Hepatocyte (in vitro differentiated cells): ENCODE results near the gene CTCFL. TPM values are rescaled to one million over a fixed set of nuclear protein-coding genes. Genes with fewer than 3 reads are reported as not detected.

ENCODE experiments used
- DNase-seq: peaks from one replicate; pipeline ENCODE4 v3.0.0-alpha.2; 2016; ENCODE audit warnings: low spot score
- H2AFZ ChIP-seq: fragments of 200-600 bp; sonication (generic); 2 replicates; pipeline ENCODE4 v1.6.0; 2016; ENCODE audit warnings: antibody characterized with exemption, mild to moderate bottlenecking
- H3K27ac ChIP-seq: fragments of 200-600 bp; sonication (generic); 2 replicates; pipeline ENCODE4 v1.5.1; 2016; ENCODE audit warnings: mild to moderate bottlenecking
- H3K27me3 ChIP-seq: fragments of 200-600 bp; sonication (generic); 2 replicates; pipeline ENCODE4 v1.6.1; 2016
- H3K36me3 ChIP-seq: fragments of 200-600 bp; sonication (generic); replicated peaks from 2 replicates; pipeline ENCODE4 v1.5.1; 2016; ENCODE audit warnings: low read depth; ENCODE audit not compliant: insufficient read depth
- H3K4me1 ChIP-seq: fragments of 200-600 bp; sonication (generic); 2 replicates; pipeline ENCODE4 v1.5.1; 2016; ENCODE audit warnings: mild to moderate bottlenecking, moderate library complexity; ENCODE audit not compliant: insufficient read depth
- H3K4me2 ChIP-seq: fragments of 200-600 bp; sonication (generic); 2 replicates; pipeline ENCODE4 v1.6.0; 2016
- H3K4me3 ChIP-seq: fragments of 200-600 bp; sonication (generic); 2 replicates; pipeline ENCODE4 v1.5.1; 2016; ENCODE audit warnings: mild to moderate bottlenecking
- H3K79me2 ChIP-seq: fragments of 200-600 bp; sonication (generic); 2 replicates; pipeline ENCODE4 v1.6.0; 2017; ENCODE audit warnings: mild to moderate bottlenecking
- H3K9me2 ChIP-seq: fragments of 200-600 bp; sonication (generic); replicated peaks from 2 replicates; pipeline ENCODE4 v1.6.0; 2017; ENCODE audit warnings: mild to moderate bottlenecking; ENCODE audit not compliant: insufficient read depth
- H3K9me3 ChIP-seq: fragments of 200-600 bp; sonication (generic); 2 replicates; pipeline ENCODE4 v1.5.1; 2016; ENCODE audit warnings: low read depth, mild to moderate bottlenecking
- H4K20me1 ChIP-seq: fragments of 200-600 bp; sonication (generic); 2 replicates; pipeline ENCODE4 v1.6.0; 2016; ENCODE audit warnings: mild to moderate bottlenecking; ENCODE audit not compliant: insufficient read depth, poor library complexity, severe bottlenecking
- EZH2 ChIP-seq: fragments of 200-600 bp; sonication (generic); IDR thresholded peaks from 2 replicates; pipeline ENCODE4 v1.6.1; 2016; ENCODE audit warnings: antibody characterized with exemption, mild to moderate bottlenecking, borderline replicate concordance
- EZH2phosphoT487 ChIP-seq: fragments of 200-600 bp; sonication (generic); IDR thresholded peaks from one replicate; pipeline ENCODE4 v1.6.1; 2018; ENCODE audit warnings: antibody characterized with exemption, mild to moderate bottlenecking, low read depth, moderate library complexity; ENCODE audit not compliant: unreplicated experiment, severe bottlenecking
- WGBS: methylation state at CpG from one replicate; pipeline ENCODE4 v1.1.6; 2016; ENCODE audit warnings: low lambda C conversion rate; ENCODE audit errors: missing lambda C conversion rate; 5-methylcytosine and 5-hydroxymethylcytosine counted together
- polyA plus RNA-seq: library from polyadenylated mRNA; unstranded; fragments of >200 nt; fragmentation: Nextera tagmentation; extraction: Ambion mirVana; gene quantifications from 2 replicates; pipeline ENCODE4 v1.2.1, GENCODE V29; 2016
- total RNA-seq: library from RNA; depleted of rRNA; stranded (reverse); fragments of >200 nt; gene quantifications from 2 replicates; pipeline ENCODE4 v1.2.3, GENCODE V29; 2014
- TF ChIP-seq, protein P1 (sequence below): fragments of 200-600 bp; sonication (generic); IDR thresholded peaks from 2 replicates; pipeline ENCODE4 v1.5.1; 2016; ENCODE audit warnings: antibody characterized with exemption, mild to moderate bottlenecking; ENCODE audit not compliant: poor library complexity

CTCFL gene
- total and polyA plus RNA-seq, 2 experiments from 2014 or later, result not detected

- DNase-seq, result no peak
- no peaks in the 10 kb centered on the region for H4K20me1 ChIP-seq
- H3K36me3 ChIP-seq, result no peaks in the 10 kb centered on the region
- H3K4me3 ChIP-seq, result no peak overlapping the region
- no peaks in the 10 kb centered on the region for H3K79me2 ChIP-seq
- TF ChIP-seq EZH2phosphoT487, result no peak
- no peak for TF ChIP-seq EZH2
- TF ChIP-seq, protein P1, sequence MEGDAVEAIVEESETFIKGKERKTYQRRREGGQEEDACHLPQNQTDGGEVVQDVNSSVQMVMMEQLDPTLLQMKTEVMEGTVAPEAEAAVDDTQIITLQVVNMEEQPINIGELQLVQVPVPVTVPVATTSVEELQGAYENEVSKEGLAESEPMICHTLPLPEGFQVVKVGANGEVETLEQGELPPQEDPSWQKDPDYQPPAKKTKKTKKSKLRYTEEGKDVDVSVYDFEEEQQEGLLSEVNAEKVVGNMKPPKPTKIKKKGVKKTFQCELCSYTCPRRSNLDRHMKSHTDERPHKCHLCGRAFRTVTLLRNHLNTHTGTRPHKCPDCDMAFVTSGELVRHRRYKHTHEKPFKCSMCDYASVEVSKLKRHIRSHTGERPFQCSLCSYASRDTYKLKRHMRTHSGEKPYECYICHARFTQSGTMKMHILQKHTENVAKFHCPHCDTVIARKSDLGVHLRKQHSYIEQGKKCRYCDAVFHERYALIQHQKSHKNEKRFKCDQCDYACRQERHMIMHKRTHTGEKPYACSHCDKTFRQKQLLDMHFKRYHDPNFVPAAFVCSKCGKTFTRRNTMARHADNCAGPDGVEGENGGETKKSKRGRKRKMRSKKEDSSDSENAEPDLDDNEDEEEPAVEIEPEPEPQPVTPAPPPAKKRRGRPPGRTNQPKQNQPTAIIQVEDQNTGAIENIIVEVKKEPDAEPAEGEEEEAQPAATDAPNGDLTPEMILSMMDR, result no peak
- no peaks in the 10 kb centered on the region for H3K4me1 ChIP-seq
- H3K27me3 ChIP-seq, result peaks cover 2% of the 10 kb centered on the region
- H3K9me3 ChIP-seq, result no peaks in the 10 kb centered on the region
- H2AFZ ChIP-seq, result no peak overlapping the region
- H3K27ac ChIP-seq, result no peak overlapping the region
- H3K9me2 ChIP-seq, result no peaks in the 10 kb centered on the region
- no peak overlapping the region for H3K4me2 ChIP-seq
- WGBS, result 93% methylated on average over 21 of the region's 21 CpGs
Observed at GRCh38 chr20:57451795-57452661, 72.9 kb downstream of the CTCFL start.

DNA sequence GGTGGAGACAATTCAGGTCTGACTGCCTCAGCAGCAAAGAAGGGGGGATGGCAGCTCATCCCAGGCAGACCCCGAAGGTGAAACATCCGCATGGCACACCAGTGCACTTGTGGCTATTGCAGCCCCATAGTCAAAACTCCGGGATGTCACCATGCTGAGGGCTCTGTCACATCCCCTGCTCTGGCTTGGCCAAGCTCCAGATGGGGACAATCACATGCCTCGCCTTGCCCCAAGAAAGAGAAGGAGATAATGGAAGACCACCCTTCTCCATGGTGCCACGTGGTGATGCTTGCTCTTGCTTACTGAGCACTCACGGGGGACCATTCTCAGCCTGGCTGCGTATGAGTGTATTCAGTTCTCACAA, 73.5 kb downstream of the CTCFL start:
- Histone ChIP-seq H2AFZ (no peak overlapping the region), H3K9me3 (no peaks in the 10 kb centered on the region), H3K27me3 (peaks cover 4% of the 10 kb centered on the region), H3K36me3 (no peaks in the 10 kb centered on the region), H3K4me3 (no peak overlapping the region), H3K4me2 (no peak overlapping the region), H3K9me2 (no peaks in the 10 kb centered on the region), H3K4me1 (no peaks in the 10 kb centered on the region), H3K79me2 (no peaks in the 10 kb centered on the region), H3K27ac (no peak overlapping the region), H4K20me1 (no peaks in the 10 kb centered on the region)
- 88% methylated on average over 7 of the region's 7 CpGs for WGBS
- no peak for DNase-seq
- TF ChIP-seq EZH2, result no peak
- TF ChIP-seq, protein P1, result no peak
- TF ChIP-seq EZH2phosphoT487, result no peak

GRCh38 chr20:57450931-57451330, 74.0 kb downstream of the CTCFL start:
- DNase-seq, result no peak
- Histone ChIP-seq H3K9me2 (no peaks in the 10 kb centered on the region), H2AFZ (no peak overlapping the region), H3K27ac (no peak overlapping the region), H4K20me1 (no peaks in the 10 kb centered on the region), H3K27me3 (peaks cover 4% of the 10 kb centered on the region), H3K9me3 (no peaks in the 10 kb centered on the region), H3K4me3 (no peak overlapping the region), H3K4me2 (no peak overlapping the region), H3K79me2 (no peaks in the 10 kb centered on the region), H3K4me1 (no peaks in the 10 kb centered on the region), H3K36me3 (no peaks in the 10 kb centered on the region)
- TF ChIP-seq EZH2phosphoT487 (no peak), EZH2 (no peak)
- TF ChIP-seq, protein P1, result no peak
- WGBS, result 89% methylated on average over 9 of the region's 13 CpGs
